Epithelial cell of proximal tubule (primary cell): ENCODE results near the gene MIOX. TPM values are rescaled to one million over a fixed set of nuclear protein-coding genes. Genes with fewer than 3 reads are reported as not detected.
A peak's percentile ranks its signal among the peaks of the same experiment; 100 is the strongest.

Source experiments
- DNase-seq: peaks from one replicate; pipeline ENCODE4 v3.0.0-alpha.2; 2011; ENCODE audit warnings: low read depth
- H3K4me3 ChIP-seq: 2 replicates; pipeline ENCODE4 v1.5.1; 2011; ENCODE audit warnings: low read depth, mild to moderate bottlenecking, low read length
- total RNA-seq: library from RNA; depleted of rRNA; stranded (reverse); fragments of >200 nt; gene quantifications from 2 replicates; pipeline ENCODE4 v1.2.3, GENCODE V29; 2015
- TF ChIP-seq, protein P1 (sequence below): conservative IDR thresholded peaks from 2 replicates; pipeline ENCODE4 v1.5.1; 2012; ENCODE audit warnings: low read depth, mild to moderate bottlenecking, low read length

The MIOX gene
- total RNA-seq, 1 donor from 2014 or later: not detected

DNA sequence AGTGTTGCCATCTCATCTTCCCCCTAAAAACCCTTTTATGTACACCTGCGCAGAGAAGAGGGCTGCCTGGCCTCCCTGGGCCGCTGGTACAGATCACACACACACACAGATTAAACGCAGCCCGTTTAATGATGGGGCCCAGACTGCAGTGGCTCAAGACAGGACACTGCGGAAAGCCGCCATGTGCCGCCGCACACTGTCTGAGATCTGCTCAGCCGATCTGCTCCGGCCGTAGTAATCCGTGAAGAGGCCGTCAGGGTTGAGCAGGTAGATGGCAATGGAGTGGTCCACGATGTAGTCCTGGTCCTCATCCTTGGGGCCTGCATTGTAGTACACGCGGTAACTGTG, 36.8 kb downstream of the MIOX start:
- H3K4me3 ChIP-seq: no peak overlapping the region
- DNase-seq: no peak
- TF ChIP-seq, protein P1, sequence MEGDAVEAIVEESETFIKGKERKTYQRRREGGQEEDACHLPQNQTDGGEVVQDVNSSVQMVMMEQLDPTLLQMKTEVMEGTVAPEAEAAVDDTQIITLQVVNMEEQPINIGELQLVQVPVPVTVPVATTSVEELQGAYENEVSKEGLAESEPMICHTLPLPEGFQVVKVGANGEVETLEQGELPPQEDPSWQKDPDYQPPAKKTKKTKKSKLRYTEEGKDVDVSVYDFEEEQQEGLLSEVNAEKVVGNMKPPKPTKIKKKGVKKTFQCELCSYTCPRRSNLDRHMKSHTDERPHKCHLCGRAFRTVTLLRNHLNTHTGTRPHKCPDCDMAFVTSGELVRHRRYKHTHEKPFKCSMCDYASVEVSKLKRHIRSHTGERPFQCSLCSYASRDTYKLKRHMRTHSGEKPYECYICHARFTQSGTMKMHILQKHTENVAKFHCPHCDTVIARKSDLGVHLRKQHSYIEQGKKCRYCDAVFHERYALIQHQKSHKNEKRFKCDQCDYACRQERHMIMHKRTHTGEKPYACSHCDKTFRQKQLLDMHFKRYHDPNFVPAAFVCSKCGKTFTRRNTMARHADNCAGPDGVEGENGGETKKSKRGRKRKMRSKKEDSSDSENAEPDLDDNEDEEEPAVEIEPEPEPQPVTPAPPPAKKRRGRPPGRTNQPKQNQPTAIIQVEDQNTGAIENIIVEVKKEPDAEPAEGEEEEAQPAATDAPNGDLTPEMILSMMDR: no peak

DNA sequence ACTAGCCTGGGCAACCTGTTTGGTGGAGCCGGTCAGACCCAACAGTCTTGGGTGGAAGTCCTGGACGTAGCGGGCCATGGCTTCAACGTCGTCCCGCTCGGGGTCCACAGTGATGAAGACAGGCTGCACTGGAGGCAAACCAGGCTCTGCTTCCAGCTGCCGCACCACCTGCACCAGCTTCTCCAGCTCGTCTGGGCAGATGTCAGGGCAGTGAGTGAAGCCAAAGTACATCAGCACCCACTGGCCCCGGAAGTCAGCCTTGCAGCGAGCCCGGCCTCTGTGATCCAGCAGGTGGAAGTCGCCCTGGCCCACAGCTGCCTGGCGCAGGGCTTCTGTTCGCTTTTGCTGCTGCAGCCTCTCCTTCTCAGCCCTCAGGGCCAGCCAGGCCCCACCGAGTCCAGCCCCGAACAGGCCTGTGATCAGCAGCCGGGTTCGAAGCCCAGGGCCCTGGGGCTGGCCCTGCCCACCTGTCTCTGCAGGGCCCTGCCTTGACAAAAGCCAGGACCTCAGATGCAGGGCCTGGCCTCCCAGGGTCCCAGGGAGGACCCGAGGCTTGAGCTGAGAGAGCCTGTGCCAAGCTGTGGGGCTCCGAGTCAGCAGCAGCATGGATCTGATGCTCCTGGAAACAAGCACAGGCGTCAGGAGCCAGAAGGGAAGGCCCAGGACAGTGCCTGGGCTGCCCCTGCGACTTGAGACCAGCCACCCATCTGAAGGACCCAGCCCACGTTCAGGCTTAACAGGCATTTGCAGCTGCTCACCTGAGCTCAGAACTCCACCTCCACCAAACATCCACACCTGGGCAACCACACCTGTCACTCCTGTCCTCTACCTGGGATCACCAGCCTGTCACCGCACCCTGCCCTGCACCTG, 37.4 kb downstream of the MIOX start:
- no peak for DNase-seq
- TF ChIP-seq, protein P1: no peak
- peak overlapping the region; percentile 73 for H3K4me3 ChIP-seq

DNA sequence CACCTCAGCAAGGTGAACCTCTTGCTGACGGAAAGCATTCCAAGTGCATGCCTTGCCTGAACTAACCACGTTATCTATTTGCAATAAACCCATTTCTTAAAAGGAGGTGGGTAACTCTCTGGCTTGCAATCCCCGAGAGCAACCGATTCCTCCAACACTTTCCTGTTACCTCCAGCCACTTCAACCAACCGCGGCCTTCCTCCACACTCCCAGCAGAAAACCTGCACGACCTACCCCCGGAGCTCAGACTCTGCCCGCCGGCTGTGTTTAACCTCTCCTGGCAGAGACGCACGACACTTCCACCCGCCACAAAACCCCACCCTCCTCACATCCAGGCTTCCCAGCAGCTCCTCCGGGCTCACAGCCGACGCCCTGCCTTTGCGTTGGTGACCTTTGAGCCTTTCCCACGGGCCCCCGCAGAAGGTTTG, 38.0 kb downstream of the MIOX start:
- peak overlapping the region; percentile 73 for H3K4me3 ChIP-seq
- no peak for DNase-seq
- TF ChIP-seq, protein P1: no peak

DNA sequence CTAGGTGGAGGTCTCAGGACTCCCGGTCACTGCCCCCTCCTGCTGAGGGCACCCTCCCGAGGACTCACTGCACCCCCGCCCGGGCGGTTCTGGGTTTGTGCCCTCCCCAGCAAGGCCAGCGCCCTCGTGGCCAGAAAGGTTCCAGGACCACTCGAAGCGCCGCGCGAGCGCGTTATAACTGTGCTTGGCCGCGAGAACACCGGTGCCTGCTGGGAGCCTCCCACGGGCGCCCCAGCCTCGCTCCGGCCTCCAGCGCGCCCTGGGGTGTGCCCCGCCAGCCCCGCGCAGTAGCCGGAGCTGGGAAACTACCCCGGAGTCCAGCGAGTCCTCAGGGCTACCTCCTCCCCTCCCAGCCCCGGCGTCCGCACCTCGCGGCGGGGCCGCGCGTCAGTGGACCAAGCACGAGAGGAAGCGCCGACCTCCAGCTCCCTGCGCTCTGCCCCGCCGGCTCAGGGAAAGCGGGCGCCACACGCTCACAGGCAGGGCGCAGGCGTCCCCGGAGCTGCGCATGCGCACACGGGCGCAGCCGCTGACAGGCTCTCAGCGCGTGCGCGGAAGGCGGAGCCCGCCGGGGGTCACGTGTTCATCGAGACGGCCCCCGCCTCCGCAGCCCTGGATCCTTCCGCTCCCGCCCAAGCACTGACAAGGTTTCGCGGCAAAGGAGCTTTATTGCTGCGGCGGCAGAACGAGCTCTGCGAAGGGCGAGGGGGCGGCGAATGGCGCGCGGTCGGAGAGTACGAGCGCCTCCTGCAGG, 38.6 kb downstream of the MIOX start, which contains the start of gene SCO2:
SCO2 (minus strand) TSS at position 495 of the 754 bp plus-strand sequence. CDS start 1,187 bp downstream, outside the sequence.
- DNase-seq: no peak
- H3K4me3 ChIP-seq: peak within 1 kb of the TSS; percentile 73
- TF ChIP-seq, protein P1: peak; percentile 52

DNA sequence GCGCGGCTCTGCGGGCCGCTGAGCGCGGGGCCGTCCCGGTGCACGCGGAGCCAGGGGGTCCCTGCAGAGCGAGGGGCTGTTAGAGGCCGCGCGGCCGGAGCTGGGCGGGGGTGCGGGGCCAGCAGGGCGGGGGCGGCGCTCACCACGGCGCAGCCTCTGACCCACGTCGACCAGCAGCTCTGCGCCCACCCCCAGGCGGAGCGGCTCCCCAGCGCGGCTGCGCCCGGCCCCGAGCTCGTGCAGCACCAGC, 39.1 kb downstream of the MIOX start:
- TF ChIP-seq, protein P1: no peak
- H3K4me3 ChIP-seq: peak overlapping the region; percentile 73
- no peak for DNase-seq

DNA sequence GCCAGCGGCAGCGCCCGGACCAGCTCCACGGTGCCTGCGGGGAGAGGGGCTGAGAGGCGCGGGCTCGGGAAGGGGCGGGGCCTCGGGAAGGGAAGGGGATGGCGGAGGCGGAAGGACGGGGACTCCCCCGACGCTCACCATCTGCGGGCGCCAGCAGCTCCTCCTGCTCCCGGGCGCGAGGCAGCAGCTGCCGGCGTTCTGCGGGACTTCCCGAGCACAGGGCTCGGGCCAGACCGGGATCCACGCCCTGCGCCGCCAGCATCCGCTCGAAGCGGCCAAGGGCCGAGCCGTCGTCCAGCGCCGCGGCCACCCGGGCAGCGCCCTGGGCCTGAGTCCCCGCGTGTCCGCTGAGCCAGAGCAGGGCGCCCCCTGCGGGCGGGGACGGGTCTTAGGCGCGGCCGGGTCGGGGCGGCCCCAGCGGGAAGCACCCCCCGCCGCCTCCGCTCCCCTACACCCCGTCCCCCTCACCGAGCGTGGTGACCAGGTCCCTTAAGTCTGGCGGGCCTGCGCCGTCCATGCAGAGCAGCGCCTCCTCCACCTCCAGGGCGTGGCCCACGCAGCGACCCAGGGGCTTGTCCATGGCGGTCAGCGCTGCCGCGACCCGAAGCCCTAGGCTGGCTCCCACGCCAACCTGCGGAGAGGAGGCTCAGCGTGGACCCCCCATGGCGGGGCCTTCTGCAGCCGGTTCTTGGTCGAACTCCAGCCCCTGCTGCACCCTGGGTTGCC, 39.6 kb downstream of the MIOX start:
- peak overlapping the region; percentile 73 for H3K4me3 ChIP-seq
- TF ChIP-seq, protein P1: peak; percentile 48
- no peak for DNase-seq
